HEK293 (cell line): ENCODE results near the gene NSL1.

ENCODE experiments used
- CTCF ChIA-PET: fragments of 350-600 bp; formaldehyde crosslinking; extraction: SDS; loops from one replicate; lab custom pipeline; 2021; ENCODE audit warnings: antibody characterized with exemption; lab: Yijun Ruan, JAX
- POLR2A ChIA-PET: fragments of 300-600 bp; formaldehyde crosslinking; extraction: SDS; loops from one replicate; lab custom pipeline; 2020; ENCODE audit warnings: antibody characterized with exemption, inconsistent platforms; lab: Yijun Ruan, JAX
- H3K27ac ChIP-seq: fragments of 200-500 bp; sonication (Bioruptor generic); 2 replicates; pipeline ENCODE4 v1.5.1; 2014; ENCODE audit warnings: low read depth, low read length, control low read depth, inconsistent platforms; ENCODE audit errors: extremely low read depth
- H3K36me3 ChIP-seq, 2 experiments: fragments of 200-500 bp in 1 of 2; sonication (Bioruptor generic) in 1 of 2; 1 replicate in 1 of 2; 2 replicates in 1 of 2; pipeline ENCODE4 v1.5.1; 2014 to 2017; ENCODE audit warnings: inconsistent platforms in 2 of 2, low read length in 2 of 2; ENCODE audit not compliant: control insufficient read depth in 2 of 2, insufficient read depth in 1 of 2
- H3K4me1 ChIP-seq: fragments of 200-500 bp; sonication (Bioruptor generic); 2 replicates; pipeline ENCODE4 v1.5.1; 2014; ENCODE audit warnings: mild to moderate bottlenecking, low read length, inconsistent platforms; ENCODE audit not compliant: control insufficient read depth, insufficient read depth
- H3K4me3 ChIP-seq: 2 replicates; pipeline ENCODE4 v1.5.1; 2011; ENCODE audit warnings: low read depth, mild to moderate bottlenecking, control low read depth, low read length, moderate library complexity
- H3K9me3 ChIP-seq: fragments of 200-500 bp; sonication (Bioruptor generic); 2 replicates; pipeline ENCODE4 v1.5.1; 2014; ENCODE audit warnings: low read depth, low read length, inconsistent platforms; ENCODE audit not compliant: control insufficient read depth, insufficient read depth
- GLIS2 ChIP-seq: fragments of 450-650 bp; formaldehyde crosslinking; IDR thresholded peaks from 2 replicates; pipeline ENCODE4 v1.5.1; 2016; ENCODE audit warnings: missing biosample characterization, missing genetic modification characterization
- KLF9 ChIP-seq: fragments of 450-650 bp; formaldehyde crosslinking; IDR thresholded peaks from 2 replicates; pipeline ENCODE4 v1.5.1; 2016; ENCODE audit warnings: missing biosample characterization, missing genetic modification characterization, low read depth
- SETDB1 ChIP-seq: IDR thresholded peaks from one replicate; pipeline ENCODE4 v1.6.1; 2017; ENCODE audit warnings: mild to moderate bottlenecking, low read length, moderate library complexity, mixed read lengths; ENCODE audit not compliant: insufficient read length
- YY1 ChIP-seq: fragments of 450-650 bp; formaldehyde crosslinking; IDR thresholded peaks from 2 replicates; pipeline ENCODE4 v1.5.1; 2018; ENCODE audit warnings: missing biosample characterization, missing genetic modification characterization
- ZFP37 ChIP-seq: fragments of 450-650 bp; formaldehyde crosslinking; IDR thresholded peaks from 2 replicates; pipeline ENCODE4 v1.5.1; 2016; ENCODE audit warnings: missing biosample characterization, missing genetic modification characterization
- ZFP69B ChIP-seq: fragments of 450-650 bp; formaldehyde crosslinking; IDR thresholded peaks from 2 replicates; pipeline ENCODE4 v1.5.1; 2016; ENCODE audit warnings: missing biosample characterization, missing genetic modification characterization
- ZNF132 ChIP-seq: fragments of 450-650 bp; formaldehyde crosslinking; IDR thresholded peaks from 2 replicates; pipeline ENCODE4 v1.5.1; 2017; ENCODE audit warnings: missing biosample characterization, missing genetic modification characterization, borderline replicate concordance
- ZNF16 ChIP-seq: fragments of 450-650 bp; formaldehyde crosslinking; IDR thresholded peaks from 2 replicates; pipeline ENCODE4 v1.5.1; 2016; ENCODE audit warnings: low read depth, missing biosample characterization, missing genetic modification characterization
- ZNF2 ChIP-seq: fragments of 450-650 bp; formaldehyde crosslinking; IDR thresholded peaks from 2 replicates; pipeline ENCODE4 v1.5.1; 2016; ENCODE audit warnings: missing biosample characterization, missing genetic modification characterization
- ZNF223 ChIP-seq: fragments of 450-650 bp; formaldehyde crosslinking; IDR thresholded peaks from 2 replicates; pipeline ENCODE4 v1.5.1; 2016; ENCODE audit warnings: missing biosample characterization, missing genetic modification characterization
- ZNF341 ChIP-seq: fragments of 450-650 bp; formaldehyde crosslinking; IDR thresholded peaks from 2 replicates; pipeline ENCODE4; 2016; ENCODE audit warnings: low read depth, missing biosample characterization, missing genetic modification characterization
- ZNF366 ChIP-seq: fragments of 450-650 bp; formaldehyde crosslinking; conservative IDR thresholded peaks from 2 replicates; pipeline ENCODE4 v1.5.1; 2016; ENCODE audit warnings: missing biosample characterization, missing genetic modification characterization
- ZNF391 ChIP-seq: fragments of 450-650 bp; formaldehyde crosslinking; IDR thresholded peaks from 2 replicates; pipeline ENCODE4 v1.5.1; 2016; ENCODE audit warnings: low read depth, missing biosample characterization, missing genetic modification characterization, borderline replicate concordance
- ZNF473 ChIP-seq: fragments of 450-650 bp; formaldehyde crosslinking; IDR thresholded peaks from 2 replicates; pipeline ENCODE4 v1.5.1; 2017; ENCODE audit warnings: missing biosample characterization, missing genetic modification characterization
- ZNF600 ChIP-seq: fragments of 450-650 bp; formaldehyde crosslinking; IDR thresholded peaks from 2 replicates; pipeline ENCODE4 v1.5.1; 2016; ENCODE audit warnings: missing biosample characterization, missing genetic modification characterization
- ZNF610 ChIP-seq: fragments of 450-650 bp; formaldehyde crosslinking; IDR thresholded peaks from 2 replicates; pipeline ENCODE4 v1.5.1; 2016; ENCODE audit warnings: missing biosample characterization, missing genetic modification characterization, borderline replicate concordance
- ZNF621 ChIP-seq: fragments of 450-650 bp; formaldehyde crosslinking; IDR thresholded peaks from 2 replicates; pipeline ENCODE4 v1.5.1; 2017; ENCODE audit warnings: missing biosample characterization, missing genetic modification characterization
- ZNF623 ChIP-seq: fragments of 450-650 bp; formaldehyde crosslinking; IDR thresholded peaks from 2 replicates; pipeline ENCODE4 v1.5.1; 2016; ENCODE audit warnings: missing biosample characterization, missing genetic modification characterization
- ZNF707 ChIP-seq: fragments of 450-650 bp; formaldehyde crosslinking; IDR thresholded peaks from 2 replicates; pipeline ENCODE4 v1.5.1; 2016; ENCODE audit warnings: missing biosample characterization, missing genetic modification characterization
- ZNF768 ChIP-seq: fragments of 450-650 bp; formaldehyde crosslinking; IDR thresholded peaks from 2 replicates; pipeline ENCODE4 v1.5.1; 2018; ENCODE audit warnings: missing biosample characterization, mild to moderate bottlenecking, missing genetic modification characterization
- ZNF830 ChIP-seq: fragments of 450-650 bp; IDR thresholded peaks from 2 replicates; pipeline ENCODE4 v1.5.0; 2018; ENCODE audit warnings: missing biosample characterization, missing genetic modification characterization, low read depth, mild to moderate bottlenecking, moderate library complexity
- ZXDB ChIP-seq: fragments of 450-650 bp; formaldehyde crosslinking; IDR thresholded peaks from 2 replicates; pipeline ENCODE4 v1.5.1; 2016; ENCODE audit warnings: missing biosample characterization, missing genetic modification characterization
- TF ChIP-seq, protein P1 (sequence below): fragments of 450-650 bp; formaldehyde crosslinking; IDR thresholded peaks from 2 replicates; pipeline ENCODE4 v1.5.1; 2016; ENCODE audit warnings: missing biosample characterization, missing genetic modification characterization
- TF ChIP-seq, protein P2 (sequence below): fragments of 450-650 bp; formaldehyde crosslinking; IDR thresholded peaks from 2 replicates; pipeline ENCODE4 v1.5.1; 2016; ENCODE audit warnings: missing biosample characterization, missing genetic modification characterization
- TF ChIP-seq, protein P3 (sequence below): fragments of 450-650 bp; formaldehyde crosslinking; IDR thresholded peaks from 2 replicates; pipeline ENCODE4 v1.5.1; 2016; ENCODE audit warnings: missing biosample characterization, missing genetic modification characterization
- TF ChIP-seq, protein P4 (sequence below): fragments of 450-650 bp; formaldehyde crosslinking; IDR thresholded peaks from 2 replicates; pipeline ENCODE4 v1.5.1; 2016; ENCODE audit warnings: missing biosample characterization, missing genetic modification characterization
- TF ChIP-seq, protein P5 (sequence below): fragments of 450-650 bp; formaldehyde crosslinking; IDR thresholded peaks from 2 replicates; pipeline ENCODE4 v1.5.1; 2016; ENCODE audit warnings: missing biosample characterization, missing genetic modification characterization

Gene NSL1

DNA sequence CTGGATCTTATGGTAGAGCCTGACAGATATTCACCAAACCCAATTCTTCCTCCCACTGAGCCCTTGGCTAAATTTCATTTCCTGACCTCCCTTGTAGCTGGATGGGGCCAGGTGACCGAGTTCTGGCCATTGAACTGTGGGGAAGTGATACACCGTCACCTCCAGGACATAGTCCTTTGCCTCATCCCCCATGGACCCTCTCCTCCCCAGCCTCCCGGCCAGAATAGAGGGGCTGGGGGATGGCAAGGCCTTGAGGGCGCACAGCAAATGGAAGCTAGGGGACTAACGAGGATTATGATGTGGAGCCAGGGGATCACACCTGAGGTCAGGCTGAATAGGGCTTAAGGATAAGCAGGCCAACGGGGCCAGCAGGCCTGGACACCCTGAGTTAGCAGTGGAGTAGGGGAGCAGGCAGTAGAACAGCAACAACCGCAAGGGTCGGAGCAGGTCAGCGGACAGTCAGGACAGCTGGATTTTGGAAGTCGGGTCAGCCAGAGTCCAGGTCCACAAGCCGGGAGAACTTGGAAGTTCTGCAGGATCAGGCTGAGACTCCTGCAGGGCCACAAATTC lies 107.0 kb downstream of the NSL1 start:
- ChIA-PET POLR2A (no interaction called here), CTCF (interaction anchor here (1.3 kb wide), 1 partner anchor 17 kb away, joined by 4 read pairs; no protein-coding TSS in a partner anchor)
- H3K36me3 ChIP-seq: peaks cover 0 to 4% of the 10 kb centered on the region in 2 experiments; a peak in 1 of 3 replicates
- H3K9me3 ChIP-seq: no peaks in the 10 kb centered on the region
- no peak overlapping the region for H3K27ac ChIP-seq
- H3K4me3 ChIP-seq: no peak overlapping the region
- no peaks in the 10 kb centered on the region for H3K4me1 ChIP-seq
- no peak for TF ChIP-seq ZNF473 (tag by site-specific recombination)
- TF ChIP-seq ZNF2 (tag by site-specific recombination): no peak
- TF ChIP-seq, protein P1, sequence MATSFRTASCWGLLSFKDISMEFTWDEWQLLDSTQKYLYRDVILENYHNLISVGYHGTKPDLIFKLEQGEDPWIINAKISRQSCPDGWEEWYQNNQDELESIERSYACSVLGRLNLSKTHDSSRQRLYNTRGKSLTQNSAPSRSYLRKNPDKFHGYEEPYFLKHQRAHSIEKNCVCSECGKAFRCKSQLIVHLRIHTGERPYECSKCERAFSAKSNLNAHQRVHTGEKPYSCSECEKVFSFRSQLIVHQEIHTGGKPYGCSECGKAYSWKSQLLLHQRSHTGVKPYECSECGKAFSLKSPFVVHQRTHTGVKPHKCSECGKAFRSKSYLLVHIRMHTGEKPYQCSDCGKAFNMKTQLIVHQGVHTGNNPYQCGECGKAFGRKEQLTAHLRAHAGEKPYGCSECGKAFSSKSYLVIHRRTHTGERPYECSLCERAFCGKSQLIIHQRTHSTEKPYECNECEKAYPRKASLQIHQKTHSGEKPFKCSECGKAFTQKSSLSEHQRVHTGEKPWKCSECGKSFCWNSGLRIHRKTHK: no peak
- TF ChIP-seq ZNF366 (tag by site-specific recombination): no peak
- no peak for TF ChIP-seq ZNF621 (tag by site-specific recombination)
- no peak for TF ChIP-seq ZFP37 (tag by site-specific recombination)
- no peak for TF ChIP-seq ZFP69B
- TF ChIP-seq ZNF223 (tag by site-specific recombination): no peak
- TF ChIP-seq ZNF768 (tag by site-specific recombination): no peak
- TF ChIP-seq, protein P2, sequence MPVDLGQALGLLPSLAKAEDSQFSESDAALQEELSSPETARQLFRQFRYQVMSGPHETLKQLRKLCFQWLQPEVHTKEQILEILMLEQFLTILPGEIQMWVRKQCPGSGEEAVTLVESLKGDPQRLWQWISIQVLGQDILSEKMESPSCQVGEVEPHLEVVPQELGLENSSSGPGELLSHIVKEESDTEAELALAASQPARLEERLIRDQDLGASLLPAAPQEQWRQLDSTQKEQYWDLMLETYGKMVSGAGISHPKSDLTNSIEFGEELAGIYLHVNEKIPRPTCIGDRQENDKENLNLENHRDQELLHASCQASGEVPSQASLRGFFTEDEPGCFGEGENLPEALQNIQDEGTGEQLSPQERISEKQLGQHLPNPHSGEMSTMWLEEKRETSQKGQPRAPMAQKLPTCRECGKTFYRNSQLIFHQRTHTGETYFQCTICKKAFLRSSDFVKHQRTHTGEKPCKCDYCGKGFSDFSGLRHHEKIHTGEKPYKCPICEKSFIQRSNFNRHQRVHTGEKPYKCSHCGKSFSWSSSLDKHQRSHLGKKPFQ (tag by site-specific recombination): no peak
- TF ChIP-seq ZNF610 (tag by site-specific recombination): no peak
- TF ChIP-seq ZNF341 (tag by site-specific recombination): no peak
- TF ChIP-seq, protein P3, sequence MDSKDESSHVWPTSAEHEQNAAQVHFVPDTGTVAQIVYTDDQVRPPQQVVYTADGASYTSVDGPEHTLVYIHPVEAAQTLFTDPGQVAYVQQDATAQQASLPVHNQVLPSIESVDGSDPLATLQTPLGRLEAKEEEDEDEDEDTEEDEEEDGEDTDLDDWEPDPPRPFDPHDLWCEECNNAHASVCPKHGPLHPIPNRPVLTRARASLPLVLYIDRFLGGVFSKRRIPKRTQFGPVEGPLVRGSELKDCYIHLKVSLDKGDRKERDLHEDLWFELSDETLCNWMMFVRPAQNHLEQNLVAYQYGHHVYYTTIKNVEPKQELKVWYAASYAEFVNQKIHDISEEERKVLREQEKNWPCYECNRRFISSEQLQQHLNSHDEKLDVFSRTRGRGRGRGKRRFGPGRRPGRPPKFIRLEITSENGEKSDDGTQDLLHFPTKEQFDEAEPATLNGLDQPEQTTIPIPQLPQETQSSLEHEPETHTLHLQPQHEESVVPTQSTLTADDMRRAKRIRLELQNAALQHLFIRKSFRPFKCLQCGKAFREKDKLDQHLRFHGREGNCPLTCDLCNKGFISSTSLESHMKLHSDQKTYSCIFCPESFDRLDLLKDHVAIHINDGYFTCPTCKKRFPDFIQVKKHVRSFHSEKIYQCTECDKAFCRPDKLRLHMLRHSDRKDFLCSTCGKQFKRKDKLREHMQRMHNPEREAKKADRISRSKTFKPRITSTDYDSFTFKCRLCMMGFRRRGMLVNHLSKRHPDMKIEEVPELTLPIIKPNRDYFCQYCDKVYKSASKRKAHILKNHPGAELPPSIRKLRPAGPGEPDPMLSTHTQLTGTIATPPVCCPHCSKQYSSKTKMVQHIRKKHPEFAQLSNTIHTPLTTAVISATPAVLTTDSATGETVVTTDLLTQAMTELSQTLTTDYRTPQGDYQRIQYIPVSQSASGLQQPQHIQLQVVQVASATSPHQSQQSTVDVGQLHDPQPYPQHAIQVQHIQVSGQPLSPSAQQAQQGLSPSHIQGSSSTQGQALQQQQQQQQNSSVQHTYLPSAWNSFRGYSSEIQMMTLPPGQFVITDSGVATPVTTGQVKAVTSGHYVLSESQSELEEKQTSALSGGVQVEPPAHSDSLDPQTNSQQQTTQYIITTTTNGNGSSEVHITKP (tag by site-specific recombination): no peak
- no peak for TF ChIP-seq ZNF16 (tag by site-specific recombination)
- no peak for TF ChIP-seq KLF9 (tag by site-specific recombination)
- no peak for TF ChIP-seq ZNF707
- no peak for TF ChIP-seq ZNF830
- TF ChIP-seq ZNF391: no peak
- TF ChIP-seq SETDB1: no peak

DNA sequence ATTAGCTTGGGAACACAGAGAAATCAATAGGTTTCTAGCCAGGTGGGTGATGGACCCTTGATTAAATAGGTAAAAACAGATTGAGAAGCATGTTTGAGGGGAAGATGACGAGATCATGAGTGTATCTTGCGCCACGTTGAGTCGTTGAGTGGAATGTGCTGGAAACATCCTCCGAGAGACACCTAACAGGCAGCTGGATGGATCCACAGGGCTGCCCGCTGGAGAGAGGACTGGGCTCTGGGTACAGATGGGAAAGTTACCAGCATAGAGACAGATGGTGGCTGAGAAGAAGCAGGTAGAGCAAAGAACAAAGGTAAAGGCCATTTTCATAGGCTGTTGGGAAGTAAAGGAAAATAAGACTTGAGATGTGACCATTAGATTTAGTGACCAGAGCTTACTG lies 107.5 kb downstream of the NSL1 start:
- Histone ChIP-seq H3K4me3 (no peak overlapping the region), H3K9me3 (no peaks in the 10 kb centered on the region), H3K4me1 (no peaks in the 10 kb centered on the region), H3K27ac (no peak overlapping the region), H3K36me3 (peaks cover 0 to 4% of the 10 kb centered on the region in 2 experiments; a peak in 1 of 3 replicates)
- ChIA-PET POLR2A (interaction anchor here (0.6 kb wide), 1 partner anchor 22 kb away, joined by 3 read pairs; no protein-coding TSS in a partner anchor), CTCF (interaction anchor here (1.3 kb wide), 1 partner anchor 17 kb away, joined by 4 read pairs; no protein-coding TSS in a partner anchor)
- no peak for TF ChIP-seq ZNF600
- no peak for TF ChIP-seq ZXDB
- TF ChIP-seq, protein P4, sequence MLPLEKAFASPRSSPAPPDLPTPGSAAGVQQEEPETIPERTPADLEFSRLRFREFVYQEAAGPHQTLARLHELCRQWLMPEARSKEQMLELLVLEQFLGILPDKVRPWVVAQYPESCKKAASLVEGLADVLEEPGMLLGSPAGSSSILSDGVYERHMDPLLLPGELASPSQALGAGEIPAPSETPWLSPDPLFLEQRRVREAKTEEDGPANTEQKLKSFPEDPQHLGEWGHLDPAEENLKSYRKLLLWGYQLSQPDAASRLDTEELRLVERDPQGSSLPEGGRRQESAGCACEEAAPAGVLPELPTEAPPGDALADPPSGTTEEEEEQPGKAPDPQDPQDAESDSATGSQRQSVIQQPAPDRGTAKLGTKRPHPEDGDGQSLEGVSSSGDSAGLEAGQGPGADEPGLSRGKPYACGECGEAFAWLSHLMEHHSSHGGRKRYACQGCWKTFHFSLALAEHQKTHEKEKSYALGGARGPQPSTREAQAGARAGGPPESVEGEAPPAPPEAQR (tag by site-specific recombination): no peak
- TF ChIP-seq GLIS2 (tag by site-specific recombination): no peak
- no peak for TF ChIP-seq YY1
- TF ChIP-seq ZNF132 (tag by site-specific recombination): no peak
- TF ChIP-seq ZNF623: no peak
- TF ChIP-seq ZNF366 (tag by site-specific recombination): no peak
- TF ChIP-seq, protein P5, sequence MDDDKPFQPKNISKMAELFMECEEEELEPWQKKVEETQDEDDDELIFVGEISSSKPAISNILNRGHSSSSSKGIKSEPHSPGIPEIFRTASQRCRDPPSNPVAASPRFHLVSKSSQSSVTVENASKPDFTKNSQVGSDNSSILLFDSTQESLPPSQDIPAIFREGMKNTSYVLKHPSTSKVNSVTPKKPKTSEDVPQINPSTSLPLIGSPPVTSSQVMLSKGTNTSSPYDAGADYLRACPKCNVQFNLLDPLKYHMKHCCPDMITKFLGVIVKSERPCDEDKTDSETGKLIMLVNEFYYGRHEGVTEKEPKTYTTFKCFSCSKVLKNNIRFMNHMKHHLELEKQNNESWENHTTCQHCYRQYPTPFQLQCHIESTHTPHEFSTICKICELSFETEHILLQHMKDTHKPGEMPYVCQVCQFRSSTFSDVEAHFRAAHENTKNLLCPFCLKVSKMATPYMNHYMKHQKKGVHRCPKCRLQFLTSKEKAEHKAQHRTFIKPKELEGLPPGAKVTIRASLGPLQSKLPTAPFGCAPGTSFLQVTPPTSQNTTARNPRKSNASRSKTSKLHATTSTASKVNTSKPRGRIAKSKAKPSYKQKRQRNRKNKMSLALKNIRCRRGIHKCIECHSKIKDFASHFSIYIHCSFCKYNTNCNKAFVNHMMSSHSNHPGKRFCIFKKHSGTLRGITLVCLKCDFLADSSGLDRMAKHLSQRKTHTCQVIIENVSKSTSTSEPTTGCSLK: no peak
